Colon (tissue), 2 donors: ENCODE data around the gene SPATA31D3.
"Not testable (repeated sequence)": the region's sequence is repeated elsewhere in the genome, so short reads cannot be mapped to it uniquely, and the experiment has no call there.

ENCODE experiments used
- FAIRE-seq: peaks from 2 replicates; lab custom pipeline; 2012; peaks lifted over from hg19 to GRCh38; lab: Jason Lieb, UNC
- donor health status: control.
- donor health status: control.

The SPATA31D3 gene

DNA sequence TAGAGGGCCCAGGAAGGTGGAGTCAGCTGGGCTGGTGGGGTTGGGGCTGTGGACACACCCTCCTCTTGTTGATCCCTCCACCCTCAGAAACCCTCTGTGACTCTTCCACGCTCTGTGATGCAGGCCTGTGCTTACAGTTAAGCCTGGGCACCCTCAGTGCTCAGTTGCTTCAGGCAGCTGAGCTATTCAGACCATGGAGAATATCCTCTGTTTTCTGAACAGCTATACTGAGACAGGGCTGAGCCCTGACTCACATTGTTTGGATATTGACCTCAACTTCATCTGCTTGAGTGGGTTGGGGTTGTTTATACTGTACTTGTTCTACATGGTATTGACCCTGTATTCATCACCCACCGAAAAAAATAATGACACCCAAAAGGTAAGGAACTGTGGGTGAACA lies at the start of gene SPATA31D3:
TSS of gene SPATA31D3 (plus strand) at position 108 of the 400 bp plus-strand sequence. CDS start at position 194, 86 bp downstream.
- FAIRE-seq: not testable (repeated sequence)

DNA sequence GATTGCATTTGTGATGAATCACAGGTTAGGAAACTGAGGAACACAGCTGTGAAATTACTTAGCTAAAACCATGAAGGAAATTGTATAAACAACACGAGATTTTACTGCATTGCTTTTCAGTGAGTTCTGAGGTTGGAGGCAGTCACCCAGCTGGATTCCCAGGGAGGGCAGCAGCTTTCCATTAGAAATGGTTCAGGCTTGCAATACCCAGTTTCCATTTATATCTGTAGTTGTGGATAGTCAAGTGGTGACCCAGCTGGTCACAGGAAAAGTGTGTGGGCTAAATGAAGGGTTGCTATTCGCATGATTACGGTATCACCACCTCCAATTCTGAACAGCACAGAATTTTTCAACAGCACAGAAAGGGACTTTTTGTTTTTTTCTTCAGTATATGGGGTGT lies 49.4 kb upstream of the SPATA31D3 start:
- no peak for FAIRE-seq

DNA sequence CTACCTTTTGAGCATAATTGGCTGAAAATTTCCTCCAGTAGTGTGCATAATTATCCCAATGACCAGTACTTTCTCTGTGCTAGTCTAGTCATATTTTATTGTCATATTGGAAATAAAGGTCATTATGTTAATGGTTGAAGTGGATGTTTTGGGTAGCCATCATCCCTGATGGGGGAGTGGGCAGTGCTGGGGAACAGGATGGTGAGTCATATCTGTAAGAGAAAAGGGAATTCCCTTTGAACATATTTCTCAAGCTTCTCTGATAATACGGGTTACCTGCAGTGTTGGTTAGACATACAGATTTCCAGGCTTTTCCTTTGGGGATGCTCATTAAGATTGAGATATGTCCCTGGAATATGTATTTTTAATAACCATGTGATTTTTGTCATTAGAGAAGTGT lies 48.4 kb upstream of the SPATA31D3 start:
- FAIRE-seq: no peak

DNA sequence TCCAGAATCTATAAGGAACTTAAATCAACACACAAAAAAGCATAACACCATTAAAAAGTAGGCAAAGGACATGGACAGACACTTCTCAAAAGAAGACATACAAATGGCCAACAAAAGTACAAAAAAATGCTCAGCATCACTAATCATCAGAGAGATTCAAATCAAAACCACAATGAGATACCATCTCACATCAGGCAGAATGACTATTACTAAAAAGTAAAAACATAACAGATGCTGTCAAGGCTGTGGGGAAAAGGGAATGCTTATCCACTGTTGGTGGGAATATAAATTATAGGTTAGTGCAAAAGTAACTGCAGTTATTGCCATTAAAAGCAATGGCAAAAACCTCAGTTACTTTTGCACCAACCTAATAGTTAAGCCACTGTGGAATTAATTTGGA lies 47.2 kb upstream of the SPATA31D3 start:
- FAIRE-seq: no peak

DNA sequence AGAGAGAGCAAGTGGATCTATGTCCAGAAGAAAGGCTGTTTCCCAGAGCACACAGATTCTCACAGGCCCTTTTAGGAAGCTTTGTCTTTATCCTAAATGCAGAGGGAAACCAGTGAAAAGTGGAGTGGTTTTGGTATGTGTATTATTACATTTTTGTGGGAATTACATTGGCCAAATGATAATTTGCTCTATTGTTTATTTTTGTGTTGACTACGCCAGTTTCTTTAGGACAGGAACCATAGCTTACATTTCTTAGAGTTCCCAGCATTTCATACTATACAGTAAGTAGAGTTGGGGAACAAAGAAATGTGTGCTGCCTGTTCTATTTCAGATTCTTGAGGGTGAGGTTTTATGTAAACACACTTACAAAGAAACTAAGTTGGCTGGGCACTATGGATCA lies 44.4 kb upstream of the SPATA31D3 start:
- no peak for FAIRE-seq

DNA sequence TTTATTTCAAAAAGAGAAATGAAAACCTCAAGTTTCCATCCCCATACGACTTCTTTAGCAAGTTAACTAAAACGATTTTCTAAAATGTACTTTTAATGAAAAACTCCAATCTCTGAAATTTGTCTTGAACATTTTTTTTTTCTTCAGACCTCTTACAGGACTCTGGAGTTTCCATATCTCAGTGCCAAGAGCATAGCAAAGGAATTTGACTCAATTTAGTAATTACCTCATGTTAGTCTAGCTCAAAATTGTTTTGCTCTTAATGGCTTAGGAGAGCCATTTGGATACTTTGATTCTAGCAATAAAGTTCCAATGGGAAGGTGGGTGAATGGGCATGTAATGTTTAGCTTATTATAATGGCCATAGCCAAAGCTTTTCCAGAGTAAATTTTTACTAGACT lies 41.1 kb upstream of the SPATA31D3 start:
- FAIRE-seq: no peak

DNA sequence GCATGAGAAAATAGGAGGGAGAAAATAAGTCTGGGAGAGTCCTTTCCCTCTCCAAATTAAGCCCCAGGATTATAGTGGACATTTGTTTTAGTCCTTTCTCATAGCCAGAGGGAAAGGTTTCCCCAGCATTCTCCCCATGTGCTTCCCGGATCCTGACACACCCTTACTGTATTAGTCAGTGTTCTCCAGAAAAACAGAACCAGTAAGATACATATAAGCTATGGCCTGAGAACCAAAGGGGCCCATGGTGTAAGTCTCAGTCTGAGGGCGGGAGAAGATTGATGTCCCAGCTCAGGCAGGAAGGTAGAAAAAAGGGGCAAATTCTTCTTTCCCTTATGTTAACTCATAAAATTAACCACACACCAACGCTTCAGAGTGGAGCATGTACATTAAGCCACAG lies 40.7 kb upstream of the SPATA31D3 start:
- FAIRE-seq: no peak

DNA sequence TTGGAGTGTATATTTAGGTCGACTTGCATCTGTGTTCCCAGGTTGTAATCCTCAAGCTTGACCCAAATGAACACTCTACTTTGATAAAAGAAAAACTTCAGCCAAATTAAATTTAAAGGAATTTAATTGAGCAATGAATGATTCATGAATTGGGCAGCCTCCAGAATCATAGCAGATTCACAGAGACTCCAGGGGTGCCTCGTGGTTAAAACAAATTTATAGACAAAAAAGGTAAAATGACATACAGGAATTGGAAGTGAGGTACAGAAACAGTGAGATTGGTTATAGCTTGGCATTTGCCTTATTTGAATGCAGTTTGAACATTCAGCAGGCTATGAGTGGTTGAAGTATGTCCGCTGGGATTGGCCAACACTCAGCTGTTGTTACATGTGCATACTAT lies 36.6 kb upstream of the SPATA31D3 start:
- no peak for FAIRE-seq

DNA sequence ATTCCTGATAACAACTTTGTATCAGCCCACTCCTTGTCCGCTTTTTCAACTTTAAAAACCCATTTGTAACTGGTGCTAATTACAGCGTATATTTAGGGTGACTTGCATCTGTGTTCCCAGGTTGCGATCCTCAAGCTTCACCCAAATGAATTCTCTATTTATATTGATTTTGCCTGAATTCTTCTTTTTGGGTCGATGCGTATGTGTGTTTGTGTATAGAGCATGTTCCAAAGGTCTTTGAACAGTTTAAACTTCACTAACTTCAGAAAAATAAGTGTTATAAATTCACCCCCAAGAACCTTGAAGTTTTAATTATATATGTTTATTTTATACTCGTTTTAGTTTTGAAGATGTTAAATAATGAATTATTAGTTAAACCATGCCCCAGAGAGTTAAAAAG lies 31.2 kb upstream of the SPATA31D3 start:
- FAIRE-seq: no peak

DNA sequence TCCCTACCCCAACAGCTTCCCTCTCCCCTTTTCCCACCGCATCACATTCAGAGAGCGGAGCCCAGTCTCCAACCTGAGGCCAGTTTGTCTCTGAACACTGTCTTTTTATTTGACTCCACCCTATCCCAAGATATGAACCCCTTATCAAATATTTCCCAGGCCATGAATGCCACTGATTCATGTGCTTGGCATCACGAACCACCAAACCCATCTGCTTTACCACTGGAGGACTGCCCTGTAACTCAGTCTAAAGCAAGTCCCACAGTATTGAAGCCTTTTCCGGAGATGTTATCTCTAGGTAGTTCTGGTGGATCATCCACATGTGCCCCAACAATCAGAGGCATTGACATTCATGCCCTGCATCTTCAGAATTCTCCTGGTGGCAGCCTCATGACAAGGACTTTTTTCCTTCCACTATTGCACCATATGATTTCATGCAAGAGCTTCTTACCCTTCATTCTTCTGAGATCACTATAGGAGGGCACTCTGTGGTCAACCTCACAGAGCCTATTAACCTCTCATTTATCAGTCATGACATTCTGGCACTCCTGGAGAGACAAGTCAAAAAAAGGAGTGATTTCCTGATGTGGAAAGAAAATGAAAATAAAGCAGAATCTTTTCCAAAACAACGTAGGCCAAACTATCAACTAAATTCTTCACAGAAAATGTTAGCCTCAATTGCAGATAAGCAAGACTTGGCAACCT lies 27.3 kb upstream of the SPATA31D3 start:
- no peak for FAIRE-seq

DNA sequence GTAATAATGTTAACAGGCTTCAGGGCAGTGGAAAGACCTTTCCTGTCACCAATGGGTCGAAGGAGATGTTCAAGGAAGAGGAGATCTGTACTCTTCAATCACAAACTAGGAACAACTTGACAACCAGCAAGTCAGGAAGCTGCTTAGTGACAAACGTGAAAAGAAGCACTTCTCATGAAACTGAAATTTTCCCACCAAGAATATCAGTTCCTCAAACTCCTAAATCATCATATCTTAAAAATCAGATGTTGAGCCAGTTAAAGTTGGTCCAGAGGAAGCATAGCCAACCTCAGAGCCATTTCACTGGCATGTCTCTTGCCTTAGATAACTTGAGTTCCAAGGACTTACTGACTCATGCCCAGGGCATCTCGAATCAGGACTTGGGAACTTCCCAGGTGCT lies 24.8 kb upstream of the SPATA31D3 start:
- FAIRE-seq: not testable (repeated sequence)

DNA sequence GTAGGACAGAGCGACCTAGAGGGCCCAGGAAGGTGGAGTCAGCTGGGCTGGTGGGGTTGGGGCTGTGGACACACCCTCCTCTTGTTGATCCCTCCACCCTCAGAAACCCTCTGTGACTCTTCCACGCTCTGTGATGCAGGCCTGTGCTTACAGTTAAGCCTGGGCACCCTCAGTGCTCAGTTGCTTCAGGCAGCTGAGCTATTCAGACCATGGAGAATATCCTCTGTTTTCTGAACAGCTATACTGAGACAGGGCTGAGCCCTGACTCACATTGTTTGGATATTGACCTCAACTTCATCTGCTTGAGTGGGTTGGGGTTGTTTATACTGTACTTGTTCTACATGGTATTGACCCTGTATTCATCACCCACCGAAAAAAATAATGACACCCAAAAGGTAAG lies 15.0 kb upstream of the SPATA31D3 start, which contains the start of gene SPATA31D4:
TSS of gene SPATA31D4 (plus strand) at position 124 of the 400 bp plus-strand sequence. CDS start at position 210, 86 bp downstream.
- not testable (repeated sequence) for FAIRE-seq

DNA sequence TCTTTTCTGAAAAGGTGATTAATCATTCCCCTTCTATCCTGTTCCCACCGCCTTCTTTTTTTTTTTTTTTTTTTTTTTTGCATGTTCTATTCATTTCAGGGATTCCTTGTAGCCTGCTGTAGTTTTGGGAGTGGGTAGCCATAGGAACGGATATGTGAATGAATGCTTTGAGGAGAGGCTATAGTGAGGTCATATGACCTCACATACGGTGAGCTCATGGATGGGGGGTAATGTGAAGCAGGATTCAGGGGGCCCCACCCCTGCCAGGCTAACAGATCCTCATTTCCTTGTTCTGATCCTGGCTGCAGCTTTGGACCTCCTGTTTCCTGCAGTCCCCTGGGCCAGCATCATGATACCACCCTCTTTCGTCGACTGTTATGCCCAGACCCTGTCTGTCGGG lies 13.2 kb upstream of the SPATA31D3 start:
- not testable (repeated sequence) for FAIRE-seq

DNA sequence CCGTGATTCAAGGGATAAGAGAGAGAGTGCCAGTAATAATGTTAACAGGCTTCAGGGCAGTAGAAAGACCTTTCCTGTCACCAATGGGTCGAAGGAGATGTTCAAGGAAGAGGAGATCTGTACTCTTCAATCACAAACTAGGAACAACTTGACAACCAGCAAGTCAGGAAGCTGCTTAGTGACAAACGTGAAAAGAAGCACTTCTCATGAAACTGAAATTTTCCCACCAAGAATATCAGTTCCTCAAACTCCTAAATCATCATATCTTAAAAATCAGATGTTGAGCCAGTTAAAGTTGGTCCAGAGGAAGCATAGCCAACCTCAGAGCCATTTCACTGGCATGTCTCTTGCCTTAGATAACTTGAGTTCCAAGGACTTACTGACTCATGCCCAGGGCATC lies 9.8 kb upstream of the SPATA31D3 start:
- not testable (repeated sequence) for FAIRE-seq

DNA sequence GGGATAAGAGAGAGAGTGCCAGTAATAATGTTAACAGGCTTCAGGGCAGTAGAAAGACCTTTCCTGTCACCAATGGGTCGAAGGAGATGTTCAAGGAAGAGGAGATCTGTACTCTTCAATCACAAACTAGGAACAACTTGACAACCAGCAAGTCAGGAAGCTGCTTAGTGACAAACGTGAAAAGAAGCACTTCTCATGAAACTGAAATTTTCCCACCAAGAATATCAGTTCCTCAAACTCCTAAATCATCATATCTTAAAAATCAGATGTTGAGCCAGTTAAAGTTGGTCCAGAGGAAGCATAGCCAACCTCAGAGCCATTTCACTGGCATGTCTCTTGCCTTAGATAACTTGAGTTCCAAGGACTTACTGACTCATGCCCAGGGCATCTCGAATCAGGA lies 5.3 kb downstream of the SPATA31D3 start:
- FAIRE-seq: not testable (repeated sequence)

DNA sequence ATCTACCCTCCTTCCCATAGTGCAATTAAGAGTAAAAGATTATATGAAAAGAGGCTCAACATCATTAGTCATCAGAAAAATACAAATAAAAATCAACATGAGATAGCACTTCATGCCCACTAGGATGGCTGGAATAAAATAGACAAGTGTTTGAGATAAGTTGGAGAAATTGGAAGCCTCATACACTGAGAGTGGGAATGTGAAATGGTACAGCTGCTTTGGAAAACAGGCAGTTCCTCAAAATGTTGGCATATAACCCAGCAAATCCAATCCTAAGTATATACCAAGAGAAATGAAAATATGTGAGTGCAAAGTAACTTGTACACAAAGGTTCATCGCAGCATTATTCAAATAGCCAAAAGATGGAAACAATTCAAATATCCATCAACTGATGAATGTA lies 9.8 kb downstream of the SPATA31D3 start:
- FAIRE-seq: no peak

DNA sequence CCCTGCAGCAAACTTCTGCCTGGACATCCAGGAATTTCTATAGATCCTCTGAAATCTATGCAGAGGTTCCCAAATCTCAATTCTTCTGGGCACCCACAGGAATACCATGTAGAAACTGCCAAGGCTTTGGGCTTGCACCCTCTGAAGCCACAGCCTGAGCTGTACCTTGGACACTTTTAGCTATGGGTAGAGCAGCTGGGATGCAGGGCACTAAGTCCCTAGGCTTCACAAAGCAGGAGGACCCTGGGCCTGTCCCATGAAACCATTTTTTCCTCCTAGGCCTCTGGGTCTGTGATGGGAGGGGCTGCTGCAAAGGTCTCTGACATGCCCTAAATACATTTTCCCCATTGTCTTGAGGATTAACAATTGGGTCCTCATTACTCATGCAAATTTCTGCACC lies 12.3 kb downstream of the SPATA31D3 start:
- FAIRE-seq: no peak

DNA sequence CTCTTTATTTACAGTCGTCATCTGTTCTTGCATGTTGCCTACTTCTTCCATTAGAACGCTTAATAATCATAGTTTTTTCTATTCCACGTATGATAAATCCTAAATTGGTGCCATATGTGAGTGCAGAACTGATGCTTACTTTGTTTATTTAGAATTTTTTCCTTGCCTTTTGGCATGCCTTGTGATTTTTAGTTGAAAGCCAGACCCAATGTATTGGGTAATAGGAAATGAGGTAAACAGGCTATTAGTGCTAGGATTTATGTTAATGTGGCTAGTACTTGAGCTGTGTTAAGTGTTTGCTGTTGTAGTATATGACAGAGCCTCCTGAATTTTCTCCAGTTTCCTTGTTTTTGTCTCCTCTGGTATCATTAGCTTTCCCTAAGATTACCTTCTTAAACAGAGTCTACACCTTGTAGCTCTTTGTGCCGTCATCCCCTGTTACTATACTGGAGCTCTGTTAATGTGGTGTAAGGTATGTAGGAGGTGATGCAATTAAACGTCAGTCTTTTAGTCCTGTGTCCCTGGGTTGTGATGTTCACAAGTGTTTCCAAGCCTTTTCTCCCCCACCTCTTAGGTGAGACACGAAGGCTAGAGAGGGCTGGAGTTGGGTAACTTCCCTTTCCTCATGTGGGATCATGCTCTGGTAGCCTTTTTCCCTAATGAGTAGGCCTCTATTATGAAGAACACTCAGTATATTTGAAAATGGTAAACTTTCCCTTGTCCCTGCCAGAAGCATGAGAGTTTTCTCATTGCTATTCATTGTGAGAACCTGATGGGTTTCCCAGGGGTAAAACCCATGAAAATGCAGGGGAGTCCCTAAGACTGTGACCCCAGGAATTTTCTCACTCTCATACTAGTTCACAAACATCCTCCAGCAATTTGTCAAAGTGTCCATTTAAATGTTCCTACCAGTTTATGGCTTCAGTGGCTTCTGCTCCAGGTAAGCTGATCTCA lies 21.2 kb downstream of the SPATA31D3 start:
- FAIRE-seq: no peak

DNA sequence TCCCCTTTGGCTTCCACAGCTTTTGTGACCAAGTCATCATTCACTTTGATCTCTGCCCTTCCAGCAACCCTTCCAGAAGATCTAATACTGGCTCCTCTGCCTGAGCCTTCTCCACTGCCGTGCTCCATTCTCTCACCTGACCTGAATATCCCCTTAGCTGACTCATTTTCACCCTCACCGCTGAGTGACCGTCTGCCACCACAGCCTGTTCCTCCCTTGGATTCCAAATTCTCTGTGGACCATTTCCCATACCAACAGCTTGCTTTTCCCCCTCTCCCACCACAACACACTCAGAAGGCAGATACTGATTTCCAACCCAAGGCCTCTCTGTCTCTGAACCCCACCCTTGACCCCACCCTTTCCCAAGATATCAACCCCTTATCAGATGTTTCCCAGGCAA lies 24.7 kb downstream of the SPATA31D3 start:
- no peak for FAIRE-seq

DNA sequence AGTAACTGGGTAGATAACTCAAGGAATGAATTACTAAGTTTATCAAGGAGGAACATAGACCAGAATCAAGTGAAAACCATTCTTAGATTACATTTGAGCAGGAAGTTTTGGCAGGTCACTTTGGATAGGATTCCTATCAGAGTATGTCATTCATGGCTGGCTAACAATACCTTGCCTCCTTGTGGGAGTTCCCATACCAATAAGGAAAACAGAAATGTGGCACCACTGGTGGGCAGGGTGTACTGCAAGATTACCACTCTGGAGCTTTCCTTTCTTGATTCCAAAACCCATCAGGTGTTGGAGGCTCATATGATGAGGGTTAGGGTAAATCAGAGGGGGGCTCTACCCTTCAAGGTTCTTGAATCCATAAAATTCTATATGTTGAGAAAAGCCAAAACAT lies 26.7 kb downstream of the SPATA31D3 start:
- no peak for FAIRE-seq

DNA sequence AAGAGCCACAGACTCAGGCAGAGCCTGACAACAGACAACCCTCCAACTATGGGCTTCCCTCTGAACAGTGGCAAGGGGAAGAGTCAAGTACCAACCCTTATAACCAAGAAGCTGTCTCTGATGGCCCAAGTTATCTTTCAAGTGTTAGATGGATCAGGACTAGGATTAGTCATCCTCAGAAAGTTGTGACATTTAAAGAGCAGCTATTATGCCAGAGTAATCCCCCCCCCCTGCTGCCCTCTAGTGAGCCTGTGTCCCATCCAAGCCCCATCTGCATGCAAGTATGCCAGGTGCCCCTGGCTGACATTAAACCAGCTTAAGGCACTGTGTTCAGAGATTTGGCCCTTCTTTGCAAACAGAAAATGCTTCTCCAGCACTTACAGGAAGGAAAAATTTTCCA lies 28.4 kb downstream of the SPATA31D3 start:
- no peak for FAIRE-seq

DNA sequence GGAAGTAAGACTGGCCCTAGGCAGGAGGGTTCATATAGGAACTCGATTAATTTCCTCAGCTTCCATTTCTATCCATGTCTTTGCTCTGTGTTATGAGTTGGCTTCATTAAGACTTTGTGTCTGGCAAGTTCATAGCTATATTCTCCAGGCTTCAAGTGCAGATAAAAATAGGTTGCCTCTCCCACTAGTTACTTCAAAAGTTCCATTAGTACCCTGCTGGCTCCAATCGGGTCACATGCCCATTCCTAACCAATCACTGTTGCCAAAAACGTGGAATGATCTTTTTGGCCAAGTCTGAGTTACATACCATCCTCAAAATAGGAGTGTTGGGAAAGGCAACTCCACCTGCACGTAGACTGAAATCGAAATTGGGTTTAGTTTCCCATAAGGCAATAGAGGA lies 31.5 kb downstream of the SPATA31D3 start:
- no peak for FAIRE-seq

DNA sequence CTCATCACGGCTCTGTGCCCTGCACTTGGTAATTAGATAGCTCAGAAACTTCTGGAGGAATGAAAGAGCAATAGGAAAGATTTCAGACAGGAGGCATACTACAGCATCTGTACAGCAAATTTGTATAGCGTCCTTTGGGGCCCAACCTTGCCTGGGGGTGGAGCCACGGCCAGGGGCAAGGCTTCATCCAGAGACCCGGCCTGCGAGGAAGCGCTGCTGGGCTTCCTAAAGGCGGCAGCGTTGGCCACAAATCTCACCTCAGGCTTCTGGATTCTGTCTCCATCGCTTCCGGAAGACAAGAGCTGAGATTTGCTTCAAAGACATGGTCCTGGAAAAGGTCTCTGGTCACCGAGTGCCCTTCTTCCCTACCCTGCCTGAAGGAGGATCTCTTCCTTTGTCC lies 33.1 kb downstream of the SPATA31D3 start:
- FAIRE-seq: no peak
